Mammary epithelial cell (primary cell): ENCODE measurements around the gene GYPA.
"Not testable (repeated sequence)": the region's sequence is repeated elsewhere in the genome, so short reads cannot be mapped to it uniquely, and the experiment has no call there.

Experiments used
- EZH2 ChIP-seq: IDR thresholded peaks from 2 replicates; pipeline ENCODE4 v1.6.1; 2012; ENCODE audit warnings: low read length, inconsistent platforms, borderline replicate concordance
- TF ChIP-seq, protein P1 (sequence below), 2 donors: IDR thresholded peaks in 1 of 2; conservative IDR thresholded peaks in 1 of 2; 2 replicates each; pipeline ENCODE4 v1.5.1; 2011 to 2012; ENCODE audit warnings: inconsistent platforms in 2 of 2, low read length in 2 of 2, mild to moderate bottlenecking in 2 of 2, control low read depth in 1 of 2, low read depth in 1 of 2; ENCODE audit not compliant: insufficient read depth in 1 of 2; ENCODE audit errors: extremely low read depth in 1 of 2

DNA sequence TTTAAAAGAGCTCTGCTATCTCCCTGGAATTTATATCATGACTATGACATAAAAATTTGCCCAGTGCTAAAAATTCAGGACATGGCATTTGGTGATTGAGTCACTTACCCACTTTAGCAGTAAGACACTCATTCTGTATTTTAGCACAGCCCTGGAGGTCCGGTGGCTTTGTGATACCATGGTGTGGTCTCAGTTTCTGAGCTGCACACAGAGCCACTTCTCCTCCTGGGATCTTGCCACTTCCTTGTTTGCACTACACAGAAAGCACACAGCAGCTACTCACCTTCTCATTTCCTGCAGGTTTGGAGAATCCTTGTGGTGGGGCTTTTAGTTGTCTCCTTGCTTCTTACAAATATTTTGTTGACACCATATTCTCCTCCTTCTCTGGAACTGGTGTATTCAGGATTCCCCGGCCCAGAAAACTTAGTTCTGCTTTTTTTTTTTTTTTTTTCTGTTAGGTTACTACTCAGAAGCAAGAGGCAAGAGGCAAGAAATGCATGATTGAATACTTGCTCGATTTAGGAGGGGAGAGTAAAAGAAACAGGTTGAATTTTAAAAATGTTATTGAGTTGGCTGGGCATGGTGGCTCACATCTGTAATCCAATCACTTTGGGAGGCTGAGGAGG, 80.2 kb downstream of the GYPA start:
- TF ChIP-seq EZH2: not testable (repeated sequence)
- TF ChIP-seq, protein P1, sequence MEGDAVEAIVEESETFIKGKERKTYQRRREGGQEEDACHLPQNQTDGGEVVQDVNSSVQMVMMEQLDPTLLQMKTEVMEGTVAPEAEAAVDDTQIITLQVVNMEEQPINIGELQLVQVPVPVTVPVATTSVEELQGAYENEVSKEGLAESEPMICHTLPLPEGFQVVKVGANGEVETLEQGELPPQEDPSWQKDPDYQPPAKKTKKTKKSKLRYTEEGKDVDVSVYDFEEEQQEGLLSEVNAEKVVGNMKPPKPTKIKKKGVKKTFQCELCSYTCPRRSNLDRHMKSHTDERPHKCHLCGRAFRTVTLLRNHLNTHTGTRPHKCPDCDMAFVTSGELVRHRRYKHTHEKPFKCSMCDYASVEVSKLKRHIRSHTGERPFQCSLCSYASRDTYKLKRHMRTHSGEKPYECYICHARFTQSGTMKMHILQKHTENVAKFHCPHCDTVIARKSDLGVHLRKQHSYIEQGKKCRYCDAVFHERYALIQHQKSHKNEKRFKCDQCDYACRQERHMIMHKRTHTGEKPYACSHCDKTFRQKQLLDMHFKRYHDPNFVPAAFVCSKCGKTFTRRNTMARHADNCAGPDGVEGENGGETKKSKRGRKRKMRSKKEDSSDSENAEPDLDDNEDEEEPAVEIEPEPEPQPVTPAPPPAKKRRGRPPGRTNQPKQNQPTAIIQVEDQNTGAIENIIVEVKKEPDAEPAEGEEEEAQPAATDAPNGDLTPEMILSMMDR (conservative IDR thresholded peaks at IDR 0.05 in 1 of 2, IDR thresholded peaks at IDR 0.05 in 1 of 2; ENCODE audit: extremely low read depth in 1 of 2, insufficient read depth in 1 of 2, low read depth in 1 of 2, low read length in 2 of 2): not testable (repeated sequence)
